HEK293T (cell line): ENCODE results near the gene LRBA.
"Not testable (repeated sequence)": the region's sequence is repeated elsewhere in the genome, so short reads cannot be mapped to it uniquely, and the experiment has no call there.

Experiments used
- BHLHE40 ChIP-seq: fragments of 450-650 bp; IDR thresholded peaks from 2 replicates; pipeline ENCODE4 v1.6.1; 2016; ENCODE audit warnings: mild to moderate bottlenecking, moderate library complexity, borderline replicate concordance
- FOXA1 ChIP-seq: fragments of 450-650 bp; IDR thresholded peaks from 2 replicates; pipeline ENCODE4 v1.6.1; 2016; ENCODE audit warnings: mild to moderate bottlenecking
- SP1 ChIP-seq: fragments of 450-650 bp; IDR thresholded peaks from 2 replicates; pipeline ENCODE4 v1.6.1; 2017
- SUZ12 ChIP-seq: fragments of 450-650 bp; IDR thresholded peaks from 2 replicates; pipeline ENCODE4 v1.6.1; 2016; ENCODE audit warnings: mild to moderate bottlenecking
- TF ChIP-seq, protein P1 (sequence below): fragments of 450-650 bp; IDR thresholded peaks from 2 replicates; pipeline ENCODE4 v1.6.1; 2016

GRCh38 chr4:151029006-151029405 lies 13.9 kb upstream of the LRBA start:
- TF ChIP-seq, protein P1, sequence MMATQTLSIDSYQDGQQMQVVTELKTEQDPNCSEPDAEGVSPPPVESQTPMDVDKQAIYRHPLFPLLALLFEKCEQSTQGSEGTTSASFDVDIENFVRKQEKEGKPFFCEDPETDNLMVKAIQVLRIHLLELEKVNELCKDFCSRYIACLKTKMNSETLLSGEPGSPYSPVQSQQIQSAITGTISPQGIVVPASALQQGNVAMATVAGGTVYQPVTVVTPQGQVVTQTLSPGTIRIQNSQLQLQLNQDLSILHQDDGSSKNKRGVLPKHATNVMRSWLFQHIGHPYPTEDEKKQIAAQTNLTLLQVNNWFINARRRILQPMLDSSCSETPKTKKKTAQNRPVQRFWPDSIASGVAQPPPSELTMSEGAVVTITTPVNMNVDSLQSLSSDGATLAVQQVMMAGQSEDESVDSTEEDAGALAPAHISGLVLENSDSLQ: not testable (repeated sequence)
- TF ChIP-seq FOXA1, SP1, BHLHE40, SUZ12: not testable (repeated sequence)
